ENCODE results near the gene ST3GAL3. TPM values are rescaled to one million over a fixed set of nuclear protein-coding genes. Genes with fewer than 3 reads are reported as not detected.

The ST3GAL3 gene
- total and polyA plus RNA-seq, 2 of the 13 experiments (the other 11 are each of a cell fraction or from before 2014, with no cell fraction given): 5.1 to 8.1 TPM

DNA sequence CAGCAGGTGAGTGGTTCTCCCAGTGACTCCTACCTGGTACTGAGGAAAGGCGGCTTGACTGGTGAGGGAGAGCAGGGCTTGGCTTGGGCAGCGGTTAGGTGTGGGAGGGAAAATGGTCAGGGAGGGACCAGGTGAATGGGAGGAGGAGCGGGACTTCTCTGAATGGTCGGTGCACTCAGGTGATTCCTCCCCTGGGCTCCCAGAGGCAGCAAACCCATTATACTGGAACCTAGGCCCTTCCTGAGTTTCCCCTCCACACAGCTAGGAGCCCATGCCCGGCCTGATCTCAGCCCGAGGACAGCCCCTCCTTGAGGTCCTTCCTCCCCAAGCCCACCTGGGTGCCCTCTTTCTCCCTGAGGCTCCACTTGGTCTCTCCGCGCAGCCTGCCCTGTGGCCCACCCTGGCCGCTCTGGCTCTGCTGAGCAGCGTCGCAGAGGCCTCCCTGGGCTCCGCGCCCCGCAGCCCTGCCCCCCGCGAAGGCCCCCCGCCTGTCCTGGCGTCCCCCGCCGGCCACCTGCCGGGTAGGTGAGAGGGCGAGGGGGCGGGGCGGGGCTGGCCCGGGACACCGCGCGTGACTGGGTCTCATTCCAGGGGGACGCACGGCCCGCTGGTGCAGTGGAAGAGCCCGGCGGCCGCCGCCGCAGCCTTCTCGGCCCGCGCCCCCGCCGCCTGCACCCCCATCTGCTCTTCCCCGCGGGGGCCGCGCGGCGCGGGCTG, 228.5 kb downstream of the ST3GAL3 start (continued):
- TF ChIP-seq, protein P1, sequence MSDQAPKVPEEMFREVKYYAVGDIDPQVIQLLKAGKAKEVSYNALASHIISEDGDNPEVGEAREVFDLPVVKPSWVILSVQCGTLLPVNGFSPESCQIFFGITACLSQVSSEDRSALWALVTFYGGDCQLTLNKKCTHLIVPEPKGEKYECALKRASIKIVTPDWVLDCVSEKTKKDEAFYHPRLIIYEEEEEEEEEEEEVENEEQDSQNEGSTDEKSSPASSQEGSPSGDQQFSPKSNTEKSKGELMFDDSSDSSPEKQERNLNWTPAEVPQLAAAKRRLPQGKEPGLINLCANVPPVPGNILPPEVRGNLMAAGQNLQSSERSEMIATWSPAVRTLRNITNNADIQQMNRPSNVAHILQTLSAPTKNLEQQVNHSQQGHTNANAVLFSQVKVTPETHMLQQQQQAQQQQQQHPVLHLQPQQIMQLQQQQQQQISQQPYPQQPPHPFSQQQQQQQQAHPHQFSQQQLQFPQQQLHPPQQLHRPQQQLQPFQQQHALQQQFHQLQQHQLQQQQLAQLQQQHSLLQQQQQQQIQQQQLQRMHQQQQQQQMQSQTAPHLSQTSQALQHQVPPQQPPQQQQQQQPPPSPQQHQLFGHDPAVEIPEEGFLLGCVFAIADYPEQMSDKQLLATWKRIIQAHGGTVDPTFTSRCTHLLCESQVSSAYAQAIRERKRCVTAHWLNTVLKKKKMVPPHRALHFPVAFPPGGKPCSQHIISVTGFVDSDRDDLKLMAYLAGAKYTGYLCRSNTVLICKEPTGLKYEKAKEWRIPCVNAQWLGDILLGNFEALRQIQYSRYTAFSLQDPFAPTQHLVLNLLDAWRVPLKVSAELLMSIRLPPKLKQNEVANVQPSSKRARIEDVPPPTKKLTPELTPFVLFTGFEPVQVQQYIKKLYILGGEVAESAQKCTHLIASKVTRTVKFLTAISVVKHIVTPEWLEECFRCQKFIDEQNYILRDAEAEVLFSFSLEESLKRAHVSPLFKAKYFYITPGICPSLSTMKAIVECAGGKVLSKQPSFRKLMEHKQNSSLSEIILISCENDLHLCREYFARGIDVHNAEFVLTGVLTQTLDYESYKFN (CRISPR knock-in tag; conservative IDR thresholded peaks at IDR 0.05): no peak
- TF ChIP-seq BRD4 (CRISPR knock-in tag; IDR thresholded peaks at IDR 0.05) (no peak), EHMT2 (IDR thresholded peaks at IDR 0.05; ENCODE audit: borderline replicate concordance, low read depth, low read length) (no peak), ZNF441 (CRISPR knock-in tag; IDR thresholded peaks at IDR 0.05; ENCODE audit: borderline replicate concordance) (0 out of 2 replicates have a peak, but pooled peaks have one; percentile 50), PATZ1 (CRISPR knock-in tag; IDR thresholded peaks at IDR 0.05) (0 out of 2 replicates have a peak, but pooled peaks have one; percentile 3), FOXA1 (IDR thresholded peaks at IDR 0.05) (no peak), FOXA1 (CRISPR knock-in tag; IDR thresholded peaks at IDR 0.05) (0 out of 2 replicates have a peak, but pooled peaks have one; percentile 8), FOXK2 (IDR thresholded peaks at IDR 0.05) (no peak), ZNF333 (CRISPR knock-in tag; IDR thresholded peaks at IDR 0.05; ENCODE audit: borderline replicate concordance) (no peak), HDAC6 (IDR thresholded peaks at IDR 0.05; ENCODE audit: low read depth, low read length) (no peak), ZNF672 (CRISPR knock-in tag; IDR thresholded peaks at IDR 0.05) (no peak), ZFAT (CRISPR knock-in tag; conservative IDR thresholded peaks at IDR 0.05) (0 out of 2 replicates have a peak, but pooled peaks have one; percentile 5), DR1 (CRISPR knock-in tag; IDR thresholded peaks at IDR 0.05) (no peak; the same call in 1 of the 2 replicates), MEIS2 (CRISPR knock-in tag; IDR thresholded peaks at IDR 0.05) (0 out of 2 replicates have a peak, but pooled peaks have one; percentile 1), ZSCAN31 (CRISPR knock-in tag; IDR thresholded peaks at IDR 0.05; ENCODE audit: low read depth) (0 out of 2 replicates have a peak, but pooled peaks have one; percentile 32), CCAR2 (optimal IDR thresholded peaks at IDR 0.05; ENCODE audit: low read depth, low read length) (no peak), ZSCAN29 (CRISPR knock-in tag; conservative IDR thresholded peaks at IDR 0.05) (0 out of 2 replicates have a peak, but pooled peaks have one; percentile 4)
- TF ChIP-seq, protein P2, sequence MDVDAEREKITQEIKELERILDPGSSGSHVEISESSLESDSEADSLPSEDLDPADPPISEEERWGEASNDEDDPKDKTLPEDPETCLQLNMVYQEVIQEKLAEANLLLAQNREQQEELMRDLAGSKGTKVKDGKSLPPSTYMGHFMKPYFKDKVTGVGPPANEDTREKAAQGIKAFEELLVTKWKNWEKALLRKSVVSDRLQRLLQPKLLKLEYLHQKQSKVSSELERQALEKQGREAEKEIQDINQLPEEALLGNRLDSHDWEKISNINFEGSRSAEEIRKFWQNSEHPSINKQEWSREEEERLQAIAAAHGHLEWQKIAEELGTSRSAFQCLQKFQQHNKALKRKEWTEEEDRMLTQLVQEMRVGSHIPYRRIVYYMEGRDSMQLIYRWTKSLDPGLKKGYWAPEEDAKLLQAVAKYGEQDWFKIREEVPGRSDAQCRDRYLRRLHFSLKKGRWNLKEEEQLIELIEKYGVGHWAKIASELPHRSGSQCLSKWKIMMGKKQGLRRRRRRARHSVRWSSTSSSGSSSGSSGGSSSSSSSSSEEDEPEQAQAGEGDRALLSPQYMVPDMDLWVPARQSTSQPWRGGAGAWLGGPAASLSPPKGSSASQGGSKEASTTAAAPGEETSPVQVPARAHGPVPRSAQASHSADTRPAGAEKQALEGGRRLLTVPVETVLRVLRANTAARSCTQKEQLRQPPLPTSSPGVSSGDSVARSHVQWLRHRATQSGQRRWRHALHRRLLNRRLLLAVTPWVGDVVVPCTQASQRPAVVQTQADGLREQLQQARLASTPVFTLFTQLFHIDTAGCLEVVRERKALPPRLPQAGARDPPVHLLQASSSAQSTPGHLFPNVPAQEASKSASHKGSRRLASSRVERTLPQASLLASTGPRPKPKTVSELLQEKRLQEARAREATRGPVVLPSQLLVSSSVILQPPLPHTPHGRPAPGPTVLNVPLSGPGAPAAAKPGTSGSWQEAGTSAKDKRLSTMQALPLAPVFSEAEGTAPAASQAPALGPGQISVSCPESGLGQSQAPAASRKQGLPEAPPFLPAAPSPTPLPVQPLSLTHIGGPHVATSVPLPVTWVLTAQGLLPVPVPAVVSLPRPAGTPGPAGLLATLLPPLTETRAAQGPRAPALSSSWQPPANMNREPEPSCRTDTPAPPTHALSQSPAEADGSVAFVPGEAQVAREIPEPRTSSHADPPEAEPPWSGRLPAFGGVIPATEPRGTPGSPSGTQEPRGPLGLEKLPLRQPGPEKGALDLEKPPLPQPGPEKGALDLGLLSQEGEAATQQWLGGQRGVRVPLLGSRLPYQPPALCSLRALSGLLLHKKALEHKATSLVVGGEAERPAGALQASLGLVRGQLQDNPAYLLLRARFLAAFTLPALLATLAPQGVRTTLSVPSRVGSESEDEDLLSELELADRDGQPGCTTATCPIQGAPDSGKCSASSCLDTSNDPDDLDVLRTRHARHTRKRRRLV (CRISPR knock-in tag; IDR thresholded peaks at IDR 0.05): no peak
- TF ChIP-seq, protein P3, sequence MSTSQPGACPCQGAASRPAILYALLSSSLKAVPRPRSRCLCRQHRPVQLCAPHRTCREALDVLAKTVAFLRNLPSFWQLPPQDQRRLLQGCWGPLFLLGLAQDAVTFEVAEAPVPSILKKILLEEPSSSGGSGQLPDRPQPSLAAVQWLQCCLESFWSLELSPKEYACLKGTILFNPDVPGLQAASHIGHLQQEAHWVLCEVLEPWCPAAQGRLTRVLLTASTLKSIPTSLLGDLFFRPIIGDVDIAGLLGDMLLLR (CRISPR knock-in tag; IDR thresholded peaks at IDR 0.05): 0 out of 2 replicates have a peak, but pooled peaks have one; percentile 25

Measured in HepG2 (cell line).